Colonic mucosa (tissue), 4 donors: ENCODE measurements around the gene OPTC. TPM values are rescaled to one million over a fixed set of nuclear protein-coding genes. Genes with fewer than 3 reads are reported as not detected.

ENCODE experiments used
- DNase-seq: peaks from one replicate; pipeline ENCODE4 v3.0.0-alpha.2; 2020
- H3K27ac ChIP-seq: fragments of 200-600 bp; one replicate; pipeline ENCODE4 v1.8.0; 2021
- H3K27me3 ChIP-seq: fragments of 200-600 bp; one replicate; pipeline ENCODE4 v1.8.0; 2021
- H3K36me3 ChIP-seq: fragments of 200-600 bp; one replicate; pipeline ENCODE4 v1.8.0; 2021
- H3K4me1 ChIP-seq: fragments of 200-600 bp; one replicate; pipeline ENCODE4 v1.8.0; 2021; ENCODE audit warnings: mild to moderate bottlenecking
- H3K4me3 ChIP-seq: fragments of 200-600 bp; one replicate; pipeline ENCODE4 v1.8.0; 2021
- H3K9ac ChIP-seq, 2 donors: one replicate each; pipeline ENCODE4 v1.7.0; 2013; ENCODE audit warnings: control low read depth in 2 of 2, low read depth in 2 of 2, low read length in 2 of 2
- H3K9me3 ChIP-seq: fragments of 200-600 bp; one replicate; pipeline ENCODE4 v1.8.0; 2021
- intact Hi-C: fragments of 100-400 bp; cut with DNase I; formaldehyde crosslinking; loops from one replicate; pipeline ENCODE4 v1.14.1; 2022
- total RNA-seq, 2 donors: library from RNA; stranded (reverse); fragmentation: NEBNext Ultra II Directional in 1 of 2; extraction: Animal tissue kit (Norgen Biotek cat#: 25700) in 1 of 2; gene quantifications; one replicate each; pipeline ENCODE4 v1.2.1, GENCODE V29; 2021
- TF ChIP-seq, protein P1 (sequence below): fragments of 200-600 bp; IDR thresholded peaks from one replicate; pipeline ENCODE4 v1.8.0; 2022; ENCODE audit warnings: antibody characterized with exemption, mild to moderate bottlenecking
- donor health status: healthy.
- donor health status: DM: no; HTN: no; CAD: no.
- donor health status: DM: no; HTN: no; CAD: no.

The OPTC gene
- total RNA-seq, 2 donors from 2014 or later: not detected

- TF ChIP-seq, protein P1, sequence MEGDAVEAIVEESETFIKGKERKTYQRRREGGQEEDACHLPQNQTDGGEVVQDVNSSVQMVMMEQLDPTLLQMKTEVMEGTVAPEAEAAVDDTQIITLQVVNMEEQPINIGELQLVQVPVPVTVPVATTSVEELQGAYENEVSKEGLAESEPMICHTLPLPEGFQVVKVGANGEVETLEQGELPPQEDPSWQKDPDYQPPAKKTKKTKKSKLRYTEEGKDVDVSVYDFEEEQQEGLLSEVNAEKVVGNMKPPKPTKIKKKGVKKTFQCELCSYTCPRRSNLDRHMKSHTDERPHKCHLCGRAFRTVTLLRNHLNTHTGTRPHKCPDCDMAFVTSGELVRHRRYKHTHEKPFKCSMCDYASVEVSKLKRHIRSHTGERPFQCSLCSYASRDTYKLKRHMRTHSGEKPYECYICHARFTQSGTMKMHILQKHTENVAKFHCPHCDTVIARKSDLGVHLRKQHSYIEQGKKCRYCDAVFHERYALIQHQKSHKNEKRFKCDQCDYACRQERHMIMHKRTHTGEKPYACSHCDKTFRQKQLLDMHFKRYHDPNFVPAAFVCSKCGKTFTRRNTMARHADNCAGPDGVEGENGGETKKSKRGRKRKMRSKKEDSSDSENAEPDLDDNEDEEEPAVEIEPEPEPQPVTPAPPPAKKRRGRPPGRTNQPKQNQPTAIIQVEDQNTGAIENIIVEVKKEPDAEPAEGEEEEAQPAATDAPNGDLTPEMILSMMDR: no peak
Observed at GRCh38 chr1:203490607-203491006, 3.3 kb upstream of the OPTC start.

GRCh38 chr1:203491664-203492063 lies 2.3 kb upstream of the OPTC start:
- DNase-seq: no peak
- intact Hi-C loops: no loop called here

More at GRCh38 chr1:203490607-203491006, 3.3 kb upstream of the OPTC start:
- Histone ChIP-seq H3K4me1 (peaks cover 3% of the 10 kb centered on the region), H3K9me3 (no peaks in the 10 kb centered on the region), H3K9ac (no peak overlapping the region), H3K27ac (no peak overlapping the region), H3K36me3 (no peaks in the 10 kb centered on the region), H3K4me3 (no peak overlapping the region), H3K27me3 (no peaks in the 10 kb centered on the region)
- no peak for DNase-seq
- intact Hi-C loops: no loop called here

DNA sequence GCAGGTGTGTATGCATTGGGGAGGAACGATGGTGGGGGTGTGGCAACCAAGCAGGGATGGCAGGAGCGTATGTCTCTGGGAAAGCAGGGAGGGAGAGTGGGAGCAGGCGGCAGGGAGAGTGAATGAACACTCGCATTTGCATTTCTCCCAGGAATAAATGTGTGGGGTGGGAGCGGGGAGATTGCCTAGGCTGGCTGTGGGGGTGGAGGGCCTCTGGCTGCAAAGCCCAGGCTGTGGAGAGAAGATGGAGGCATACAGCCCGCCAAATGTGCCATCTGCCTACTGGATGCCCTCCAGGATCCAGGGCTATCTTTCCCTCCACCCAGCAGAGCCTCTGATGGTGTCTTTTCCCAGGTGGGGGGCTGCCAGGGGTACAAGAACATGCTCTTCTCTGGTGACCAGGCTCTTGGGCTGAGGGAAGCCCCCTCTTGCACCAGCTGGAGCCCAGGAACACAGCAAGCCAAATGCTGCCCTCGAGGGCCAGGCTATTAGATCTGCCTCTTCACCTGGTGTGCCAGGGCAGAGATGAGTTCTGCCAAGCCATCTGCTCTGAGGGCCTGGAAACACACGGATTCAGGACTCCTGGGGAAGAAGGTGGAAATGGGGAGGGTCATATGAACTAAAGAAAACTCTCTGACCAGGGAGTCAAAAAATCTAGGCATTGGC lies 1.7 kb upstream of the OPTC start:
- no peaks in the 10 kb centered on the region for H3K27me3 ChIP-seq
- H3K4me3 ChIP-seq: no peak overlapping the region
- H3K27ac ChIP-seq: no peak overlapping the region
- H3K9me3 ChIP-seq: no peaks in the 10 kb centered on the region
- H3K36me3 ChIP-seq: no peaks in the 10 kb centered on the region
- no peak for DNase-seq
- intact Hi-C loops: no loop called here
- H3K4me1 ChIP-seq: peaks cover 3% of the 10 kb centered on the region
- H3K9ac ChIP-seq: no peak overlapping the region
- TF ChIP-seq, protein P1: no peak

More at GRCh38 chr1:203491664-203492063, 2.3 kb upstream of the OPTC start:
- Histone ChIP-seq H3K27ac (no peak overlapping the region), H3K9ac (no peak overlapping the region), H3K4me3 (no peak overlapping the region), H3K9me3 (no peaks in the 10 kb centered on the region), H3K27me3 (no peaks in the 10 kb centered on the region), H3K36me3 (no peaks in the 10 kb centered on the region), H3K4me1 (peaks cover 3% of the 10 kb centered on the region)
- TF ChIP-seq, protein P1: no peak

DNA sequence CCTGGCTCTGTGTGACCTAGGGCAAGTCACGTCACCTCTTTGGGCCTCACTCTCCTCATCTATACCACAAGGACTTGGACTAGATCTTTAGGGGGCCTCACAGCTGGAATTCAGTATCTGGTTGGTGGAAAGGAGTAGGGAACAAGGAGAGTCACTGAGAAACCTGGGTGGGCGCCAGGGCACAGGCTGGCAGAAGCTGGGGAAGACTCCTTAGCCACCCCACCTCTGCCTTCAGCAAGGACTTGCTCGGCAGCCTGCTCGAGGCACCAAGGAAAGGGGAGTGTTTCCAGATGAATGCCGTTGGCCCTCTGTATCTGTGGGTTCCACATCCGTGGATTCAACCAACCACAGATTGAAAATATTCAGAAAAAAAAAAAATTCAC lies 1.2 kb upstream of the OPTC start:
- Histone ChIP-seq H3K9me3 (no peaks in the 10 kb centered on the region), H3K36me3 (no peaks in the 10 kb centered on the region), H3K4me3 (no peak overlapping the region), H3K27me3 (no peaks in the 10 kb centered on the region), H3K27ac (no peak overlapping the region), H3K9ac (no peak overlapping the region), H3K4me1 (peaks cover 3% of the 10 kb centered on the region)
- intact Hi-C loops: no loop called here
- DNase-seq: no peak
- TF ChIP-seq, protein P1: no peak

- DNase-seq: no peak
- Histone ChIP-seq H3K9me3 (no peaks in the 10 kb centered on the region), H3K27ac (no peak overlapping the region), H3K27me3 (no peaks in the 10 kb centered on the region), H3K4me1 (no peaks in the 10 kb centered on the region), H3K36me3 (no peaks in the 10 kb centered on the region), H3K9ac (no peak overlapping the region), H3K4me3 (no peak overlapping the region)
- intact Hi-C loops: no loop called here
- TF ChIP-seq, protein P1: no peak
Observed at GRCh38 chr1:203495845-203496244, 1.9 kb downstream of the OPTC start.
